Stimulated activated CD8-positive, alpha-beta memory T cell treated with anti-CD3 and anti-CD28 coated beads, Interleukin-7, amount 100 ng/mL, for 48 hours (primary cell): ENCODE data around the gene CD248.
"Not testable (repeated sequence)": the region's sequence is repeated elsewhere in the genome, so short reads cannot be mapped to it uniquely, and the experiment has no call there.

Experiments used
- DNase-seq, 2 donors: peaks; one replicate each; pipeline ENCODE4 v3.0.0-alpha.2; 2020; ENCODE audit warnings: low read depth in 1 of 2; ENCODE audit errors: extremely low read depth in 1 of 2

CD248 gene

GRCh38 chr11:66314186-66314501 is 2.7 kb downstream of the CD248 start:
- no peak for DNase-seq

GRCh38 chr11:66313321-66314185 is 3.3 kb downstream of the CD248 start:
- no peak for DNase-seq

- peak; percentile 87 to 94 for DNase-seq
Measured at GRCh38 chr11:66312549-66313320, 4.1 kb downstream of the CD248 start.

- DNase-seq, result peak; percentile 93 to 96
Measured at GRCh38 chr11:66311965-66312548, 4.8 kb downstream of the CD248 start.

GRCh38 chr11:66311470-66311964 is 5.3 kb downstream of the CD248 start:
- no peak for DNase-seq

- not testable (repeated sequence) for DNase-seq
Measured at GRCh38 chr11:66310803-66311440, 5.9 kb downstream of the CD248 start.

- DNase-seq, result no peak
Measured at GRCh38 chr11:66310324-66310723, 6.5 kb downstream of the CD248 start.

- DNase-seq, result no peak
Measured at GRCh38 chr11:66309475-66309874, 7.4 kb downstream of the CD248 start.

- DNase-seq, result no peak
Measured at GRCh38 chr11:66302656-66303055, 14.2 kb downstream of the CD248 start.

- no peak for DNase-seq
Measured at GRCh38 chr11:66299186-66299585, 17.7 kb downstream of the CD248 start.

- DNase-seq, result no peak
Measured at GRCh38 chr11:66297610-66298009, 19.2 kb downstream of the CD248 start.

- no peak for DNase-seq
Measured at GRCh38 chr11:66294626-66295620, 21.9 kb downstream of the CD248 start.

- DNase-seq, result no peak
Measured at GRCh38 chr11:66293777-66294625, 22.8 kb downstream of the CD248 start.

GRCh38 chr11:66293352-66293751 is 23.5 kb downstream of the CD248 start:
- no peak for DNase-seq

- no peak for DNase-seq
Measured at GRCh38 chr11:66292543-66293332, 24.1 kb downstream of the CD248 start.

GRCh38 chr11:66291706-66292542 is 24.9 kb downstream of the CD248 start, which contains the start of gene TMEM151A:
Gene TMEM151A, plus strand, starts transcription at chr11:66291894. Its CDS starts 120 bp downstream, at chr11:66292014.
- DNase-seq, result no peak

GRCh38 chr11:66291303-66291705 is 25.5 kb downstream of the CD248 start:
- no peak for DNase-seq
